ENCODE results near the gene ZNF33B.

The ZNF33B gene

DNA sequence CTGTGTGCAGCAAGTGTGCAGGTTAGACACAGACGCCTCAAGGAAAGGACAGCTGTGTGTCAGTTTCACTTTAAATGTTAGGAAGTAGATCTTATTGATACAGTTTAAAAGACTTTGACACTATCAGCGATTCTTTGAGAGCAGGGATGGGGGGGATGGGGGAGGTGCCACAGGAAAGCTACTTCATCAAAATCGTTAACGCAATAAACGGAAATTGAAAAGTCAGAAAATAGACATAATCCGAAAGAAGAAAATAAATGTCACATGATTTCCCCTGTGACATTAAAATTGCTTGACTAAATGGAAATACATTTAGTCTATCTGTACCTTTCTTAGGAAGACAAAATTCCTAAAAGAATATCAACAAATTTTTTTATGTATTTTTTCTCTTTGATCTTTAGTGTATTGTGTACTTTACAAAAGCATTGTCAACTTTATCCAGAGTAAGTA, 476 bp upstream of the ZNF33B start:
- Histone ChIP-seq H3K27me3 (ENCODE audit: insufficient read depth, low read length) (no peaks in the 10 kb centered on the region), H3K36me3 (ENCODE audit: insufficient read depth, low read length) (no peaks in the 10 kb centered on the region), H3K4me2 (ENCODE audit: low read length) (peak overlapping the region; percentile 99), H3K9me2 (ENCODE audit: low read depth, low read length) (no peaks in the 10 kb centered on the region), H3K4me1 (ENCODE audit: insufficient read depth, low read length, severe bottlenecking) (peaks cover 21% of the 10 kb centered on the region), H3K4me3 (ENCODE audit: low read depth, low read length, poor library complexity, severe bottlenecking) (peak overlapping the region; percentile 88), H3K27ac (ENCODE audit: low read depth, low read length, poor library complexity, severe bottlenecking) (peak overlapping the region; percentile 82), H3K9me3 (ENCODE audit: low read length) (no peaks in the 10 kb centered on the region), H3K79me2 (ENCODE audit: insufficient read depth, low read length) (no peaks in the 10 kb centered on the region), H3F3A (ENCODE audit: insufficient read depth, low read length) (no peaks in the 10 kb centered on the region), H4K20me1 (ENCODE audit: insufficient read depth, low read length) (no peaks in the 10 kb centered on the region), H3K9ac (ENCODE audit: low read length) (peak overlapping the region; percentile 89), H2AFZ (ENCODE audit: low read length) (peak overlapping the region; percentile 82; the same call in 1 of the 2 replicates)
- TF ChIP-seq, protein P1, sequence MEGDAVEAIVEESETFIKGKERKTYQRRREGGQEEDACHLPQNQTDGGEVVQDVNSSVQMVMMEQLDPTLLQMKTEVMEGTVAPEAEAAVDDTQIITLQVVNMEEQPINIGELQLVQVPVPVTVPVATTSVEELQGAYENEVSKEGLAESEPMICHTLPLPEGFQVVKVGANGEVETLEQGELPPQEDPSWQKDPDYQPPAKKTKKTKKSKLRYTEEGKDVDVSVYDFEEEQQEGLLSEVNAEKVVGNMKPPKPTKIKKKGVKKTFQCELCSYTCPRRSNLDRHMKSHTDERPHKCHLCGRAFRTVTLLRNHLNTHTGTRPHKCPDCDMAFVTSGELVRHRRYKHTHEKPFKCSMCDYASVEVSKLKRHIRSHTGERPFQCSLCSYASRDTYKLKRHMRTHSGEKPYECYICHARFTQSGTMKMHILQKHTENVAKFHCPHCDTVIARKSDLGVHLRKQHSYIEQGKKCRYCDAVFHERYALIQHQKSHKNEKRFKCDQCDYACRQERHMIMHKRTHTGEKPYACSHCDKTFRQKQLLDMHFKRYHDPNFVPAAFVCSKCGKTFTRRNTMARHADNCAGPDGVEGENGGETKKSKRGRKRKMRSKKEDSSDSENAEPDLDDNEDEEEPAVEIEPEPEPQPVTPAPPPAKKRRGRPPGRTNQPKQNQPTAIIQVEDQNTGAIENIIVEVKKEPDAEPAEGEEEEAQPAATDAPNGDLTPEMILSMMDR (IDR thresholded peaks at IDR 0.05; ENCODE audit: low read length), result no peak
- TF ChIP-seq EZH2 (IDR thresholded peaks at IDR 0.05; ENCODE audit: borderline replicate concordance, low read length), result no peak

DNA sequence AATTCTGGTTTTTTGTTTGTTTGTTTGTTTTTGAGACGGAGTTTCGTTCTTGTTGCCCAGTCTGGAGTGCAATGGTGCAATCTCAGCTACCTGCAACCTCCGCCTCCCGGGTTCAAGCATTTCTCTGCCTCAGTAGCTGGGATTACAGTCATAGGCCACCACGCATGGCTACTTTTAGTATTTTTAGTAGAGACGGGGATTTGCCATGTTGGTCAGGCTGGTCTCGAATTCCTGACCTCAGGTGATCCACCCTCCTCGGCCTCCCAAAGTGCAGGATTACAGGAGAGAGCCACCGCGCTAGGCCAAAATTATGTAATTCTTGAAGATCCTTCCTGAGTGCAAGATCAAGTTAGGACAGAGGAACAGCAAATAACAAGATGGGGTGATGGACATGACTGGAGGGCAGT, 719 bp downstream of the ZNF33B start:
- Histone ChIP-seq H3K27ac (ENCODE audit: low read depth, low read length, poor library complexity, severe bottlenecking) (peak overlapping the region; percentile 82), H3K4me1 (ENCODE audit: insufficient read depth, low read length, severe bottlenecking) (peaks cover 21% of the 10 kb centered on the region), H2AFZ (ENCODE audit: low read length) (peak overlapping the region; percentile 88), H3K36me3 (ENCODE audit: insufficient read depth, low read length) (no peaks in the 10 kb centered on the region), H3F3A (ENCODE audit: insufficient read depth, low read length) (no peaks in the 10 kb centered on the region), H4K20me1 (ENCODE audit: insufficient read depth, low read length) (no peaks in the 10 kb centered on the region), H3K4me3 (ENCODE audit: low read depth, low read length, poor library complexity, severe bottlenecking) (peak overlapping the region; percentile 88), H3K79me2 (ENCODE audit: insufficient read depth, low read length) (no peaks in the 10 kb centered on the region), H3K9me3 (ENCODE audit: low read length) (no peaks in the 10 kb centered on the region), H3K27me3 (ENCODE audit: insufficient read depth, low read length) (no peaks in the 10 kb centered on the region), H3K9me2 (ENCODE audit: low read depth, low read length) (no peaks in the 10 kb centered on the region), H3K4me2 (ENCODE audit: low read length) (peak overlapping the region; percentile 99), H3K9ac (ENCODE audit: low read length) (peak overlapping the region; percentile 89)
- TF ChIP-seq EZH2 (IDR thresholded peaks at IDR 0.05; ENCODE audit: borderline replicate concordance, low read length), result no peak
- TF ChIP-seq, protein P1 (IDR thresholded peaks at IDR 0.05; ENCODE audit: low read length), result no peak

DNA sequence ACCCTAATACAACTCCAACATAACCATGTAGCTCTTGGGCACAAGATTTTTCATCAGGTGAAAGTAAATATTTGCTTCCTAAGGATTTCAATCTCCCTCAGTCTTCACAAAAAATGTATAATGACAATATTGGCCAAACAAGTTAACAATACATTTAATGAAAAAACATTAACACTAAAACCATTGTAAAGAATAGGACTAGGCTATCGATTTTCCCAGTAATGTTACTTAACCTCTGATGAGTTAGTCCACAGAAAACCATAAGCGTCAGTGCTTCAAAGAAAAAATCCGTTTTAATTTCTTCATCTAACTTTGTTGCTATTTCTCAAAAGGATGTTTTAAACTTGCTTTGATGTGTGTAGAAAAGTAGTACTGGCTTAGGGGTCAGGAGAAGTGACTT, 1.2 kb downstream of the ZNF33B start:
- Histone ChIP-seq H3K4me3 (ENCODE audit: low read depth, low read length, poor library complexity, severe bottlenecking) (peak overlapping the region; percentile 88), H3K79me2 (ENCODE audit: insufficient read depth, low read length) (no peaks in the 10 kb centered on the region), H3K27ac (ENCODE audit: low read depth, low read length, poor library complexity, severe bottlenecking) (peak overlapping the region; percentile 82), H3F3A (ENCODE audit: insufficient read depth, low read length) (no peaks in the 10 kb centered on the region), H3K36me3 (ENCODE audit: insufficient read depth, low read length) (no peaks in the 10 kb centered on the region), H3K9me2 (ENCODE audit: low read depth, low read length) (no peaks in the 10 kb centered on the region), H4K20me1 (ENCODE audit: insufficient read depth, low read length) (no peaks in the 10 kb centered on the region), H2AFZ (ENCODE audit: low read length) (0 out of 2 replicates have a peak overlapping the region, but pooled peaks have one; percentile 88), H3K4me2 (ENCODE audit: low read length) (peak overlapping the region; percentile 99), H3K27me3 (ENCODE audit: insufficient read depth, low read length) (no peaks in the 10 kb centered on the region), H3K4me1 (ENCODE audit: insufficient read depth, low read length, severe bottlenecking) (peaks cover 21% of the 10 kb centered on the region), H3K9ac (ENCODE audit: low read length) (peak overlapping the region; percentile 89), H3K9me3 (ENCODE audit: low read length) (no peaks in the 10 kb centered on the region)
- TF ChIP-seq EZH2 (IDR thresholded peaks at IDR 0.05; ENCODE audit: borderline replicate concordance, low read length), result no peak
- TF ChIP-seq, protein P1 (IDR thresholded peaks at IDR 0.05; ENCODE audit: low read length), result no peak

Measured in OCI-LY1 (cell line).